Measurements from ENCODE around the gene MYCT1.

The MYCT1 gene

GRCh38 chr6:152721956-152722355, 24.3 kb downstream of the MYCT1 start:
- DNase-seq, result no peak

DNA sequence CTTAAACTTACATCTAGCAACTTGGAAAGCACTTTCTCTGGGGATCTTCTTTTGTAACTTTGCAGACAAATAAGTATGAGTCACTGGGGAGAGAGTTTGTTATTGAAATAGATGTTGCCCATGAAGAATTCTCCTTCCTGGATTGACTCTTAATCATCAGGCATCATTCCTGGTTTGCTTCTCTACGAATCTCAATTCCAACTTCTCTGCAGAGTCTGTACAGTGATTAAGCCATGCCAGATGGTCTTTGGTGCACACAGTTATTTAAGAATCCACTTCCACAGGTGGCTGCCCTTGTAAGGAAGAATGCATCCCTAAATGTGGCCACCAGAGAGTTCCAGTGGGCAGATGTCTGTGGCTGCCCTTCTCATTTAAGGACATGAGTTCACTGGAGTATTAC, 25.7 kb downstream of the MYCT1 start:
- peak in 1 of 58 donors; percentile 1 for DNase-seq

GRCh38 chr6:152726313-152726712, 28.6 kb downstream of the MYCT1 start:
- DNase-seq, result no peak

- no peak for DNase-seq
Measured at GRCh38 chr6:152727507-152727906, 29.8 kb downstream of the MYCT1 start.

DNA sequence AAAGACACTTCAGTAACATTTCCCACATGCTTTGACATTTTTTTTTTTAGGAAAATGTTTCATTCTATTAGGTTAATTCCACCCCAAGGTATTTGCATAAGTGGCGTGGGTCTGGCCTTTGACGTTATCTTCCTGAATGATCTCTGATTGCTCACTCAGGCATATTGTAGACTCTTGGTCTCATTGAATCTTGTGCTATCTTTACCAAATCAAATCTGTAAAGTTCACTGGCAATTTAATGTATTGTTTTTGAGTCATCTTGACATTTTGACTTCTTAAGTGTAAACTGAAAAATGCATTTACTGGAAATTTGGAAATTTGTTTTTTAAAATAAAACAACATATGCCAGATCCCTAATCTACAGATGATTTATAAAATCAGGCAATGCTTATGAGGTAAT, 36.9 kb downstream of the MYCT1 start:
- no peak for DNase-seq

GRCh38 chr6:152736687-152737273, 39.1 kb downstream of the MYCT1 start:
- no peak for DNase-seq

DNA sequence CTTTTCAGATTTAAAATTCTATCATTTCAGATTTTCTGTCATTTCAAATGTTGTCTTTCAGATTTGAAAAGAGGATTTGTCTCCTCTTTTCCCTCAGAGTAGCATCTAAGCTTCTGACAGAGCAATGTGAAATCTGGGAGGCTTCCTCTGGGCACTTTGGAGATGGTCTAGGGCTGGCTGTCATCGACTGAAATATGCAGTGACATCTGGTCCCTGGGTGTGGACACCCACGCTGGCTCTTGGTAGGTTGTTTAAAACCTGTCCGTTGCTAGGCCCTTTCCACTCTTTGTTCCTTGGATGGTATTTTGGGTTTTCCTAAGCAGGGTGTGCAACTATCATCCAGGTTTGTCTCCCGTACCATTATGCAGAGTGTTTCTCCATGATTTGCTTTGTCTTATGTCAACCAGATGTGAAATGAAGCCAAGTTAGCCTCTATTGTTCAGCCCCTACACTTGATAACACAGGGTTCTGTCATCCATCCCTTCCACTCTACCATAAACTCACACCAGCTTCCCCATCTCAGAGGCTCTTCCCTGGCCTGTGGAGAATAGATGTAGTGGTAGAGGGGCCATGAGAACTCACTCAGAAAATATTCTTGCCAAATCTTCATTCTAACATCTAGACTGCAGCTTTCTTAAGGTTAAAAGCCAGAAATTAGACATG, 47.9 kb downstream of the MYCT1 start:
- DNase-seq, result peak in 2 of 58 donors; percentile 15

GRCh38 chr6:152746172-152746553, 48.5 kb downstream of the MYCT1 start:
- no peak for DNase-seq

GRCh38 chr6:152748843-152749242, 51.1 kb downstream of the MYCT1 start:
- no peak for DNase-seq

- no peak for DNase-seq
Measured at GRCh38 chr6:152749336-152749735, 51.6 kb downstream of the MYCT1 start.

GRCh38 chr6:152750694-152751093, 53.0 kb downstream of the MYCT1 start, which contains the start of gene VIP:
TSS of gene VIP (plus strand) at chr6:152750797. CDS start at chr6:152752178, 1,381 bp downstream.
- DNase-seq, result no peak

DNA sequence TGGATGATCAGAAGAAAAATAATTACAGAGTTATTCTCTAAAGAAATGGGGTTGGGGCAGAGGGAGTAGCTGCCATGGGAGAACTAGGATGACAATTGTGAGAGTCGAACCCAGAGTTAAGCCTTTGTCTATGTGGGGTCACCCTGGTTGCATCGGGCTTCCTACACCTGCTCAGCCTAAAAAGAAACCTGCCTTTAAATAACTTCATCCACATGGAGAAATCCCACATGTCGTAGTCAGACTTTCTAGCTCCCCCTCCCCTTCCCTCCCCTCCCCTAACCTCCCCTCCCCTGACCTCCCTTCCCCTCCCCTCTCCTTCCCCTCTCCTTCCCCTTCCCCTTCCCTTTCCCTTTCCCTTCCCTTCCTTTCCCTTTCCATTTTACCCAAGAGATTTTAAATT, 67.6 kb downstream of the MYCT1 start:
- DNase-seq, result no peak

- no peak for DNase-seq
Measured at GRCh38 chr6:152769159-152769558, 71.5 kb downstream of the MYCT1 start.

DNA sequence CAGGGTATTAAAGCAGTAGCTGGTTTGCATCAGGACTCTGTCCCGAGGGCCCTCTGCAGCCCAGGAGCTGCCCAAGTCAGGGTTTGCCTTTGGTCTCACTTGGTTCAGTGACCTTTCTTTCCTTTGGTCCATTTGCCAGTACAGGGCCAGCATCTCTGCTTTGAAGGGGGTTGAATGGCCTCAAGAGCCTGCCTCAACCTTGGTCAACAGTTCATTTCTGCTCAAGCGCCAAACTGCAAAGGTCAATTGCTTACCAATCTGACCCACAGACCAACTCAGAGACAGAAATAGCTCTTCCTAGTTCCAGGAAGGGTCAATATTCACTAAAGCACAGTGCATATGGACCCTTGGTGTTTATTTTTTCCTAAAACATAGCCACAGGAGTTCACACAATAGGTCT, 72.3 kb downstream of the MYCT1 start:
- no peak for DNase-seq

- no peak for DNase-seq
Measured at GRCh38 chr6:152771061-152771687, 73.5 kb downstream of the MYCT1 start.

Data from anterior cingulate cortex (tissue), 58 donors.